ENCODE results near the gene SRC. TPM values are rescaled to one million over a fixed set of nuclear protein-coding genes. Genes with fewer than 3 reads are reported as not detected.

The SRC gene
- polyA plus RNA-seq, 1 experiment, result 13.9 TPM

- DNase-seq (ENCODE audit: low read depth, low spot score), result no peak
- no peaks in the 10 kb centered on the region for H3K9me3 ChIP-seq (ENCODE audit: control insufficient read depth, insufficient read depth, low read length)
- no peak for TF ChIP-seq CTCF (IDR thresholded peaks at IDR 0.05; ENCODE audit: low read depth, low read length)
- ChIA-PET CTCF (interaction anchor here (0.5 to 1.0 kb wide), 3 partner anchors 15 to 131 kb away, joined by 3 to 5 read pairs (median 4); no protein-coding TSS in a partner anchor), POLR2A (interaction anchor here (0.9 to 1.3 kb wide), 2 partner anchors 11 to 12 kb away, joined by 3 to 6 read pairs; partner anchors contain the start of gene MANBAL)
- no peak overlapping the region for H3K4me3 ChIP-seq (ENCODE audit: low read depth, low read length)
- H3K27me3 ChIP-seq (ENCODE audit: control insufficient read depth, insufficient read depth, low read length), result no peaks in the 10 kb centered on the region
- no peak overlapping the region for H3K27ac ChIP-seq (ENCODE audit: low read depth, low read length)
These were observed 46.0 kb upstream of the SRC start for GRCh38 chr20:37299718-37300528.

- CTCF ChIA-PET, result no interaction called here
These were observed 44.8 kb upstream of the SRC start for GRCh38 chr20:37301120-37301519.

GRCh38 chr20:37301558-37301957 lies 44.4 kb upstream of the SRC start:
- POLR2A ChIA-PET, result no interaction called here
- no peak for DNase-seq (ENCODE audit: low read depth, low spot score)
- Histone ChIP-seq H3K27ac (ENCODE audit: low read depth, low read length) (no peak overlapping the region), H3K27me3 (ENCODE audit: control insufficient read depth, insufficient read depth, low read length) (no peaks in the 10 kb centered on the region), H3K4me3 (ENCODE audit: low read depth, low read length) (no peak overlapping the region), H3K9me3 (ENCODE audit: control insufficient read depth, insufficient read depth, low read length) (no peaks in the 10 kb centered on the region)
- CTCF ChIA-PET, result no interaction called here
- TF ChIP-seq CTCF (IDR thresholded peaks at IDR 0.05; ENCODE audit: low read depth, low read length), result no peak

More at GRCh38 chr20:37301120-37301519, 44.8 kb upstream of the SRC start:
- no peak for DNase-seq (ENCODE audit: low read depth, low spot score)
- Histone ChIP-seq H3K9me3 (ENCODE audit: control insufficient read depth, insufficient read depth, low read length) (no peaks in the 10 kb centered on the region), H3K27ac (ENCODE audit: low read depth, low read length) (no peak overlapping the region), H3K27me3 (ENCODE audit: control insufficient read depth, insufficient read depth, low read length) (no peaks in the 10 kb centered on the region), H3K4me3 (ENCODE audit: low read depth, low read length) (no peak overlapping the region)
- POLR2A ChIA-PET, result interaction anchor here (0.5 kb wide), 1 partner anchor 27 kb away, joined by 4 read pairs; no protein-coding TSS in a partner anchor
- TF ChIP-seq CTCF (IDR thresholded peaks at IDR 0.05; ENCODE audit: low read depth, low read length), result no peak

GRCh38 chr20:37302981-37303380 lies 43.0 kb upstream of the SRC start:
- H3K4me3 ChIP-seq (ENCODE audit: low read depth, low read length), result no peak overlapping the region
- CTCF ChIA-PET, result interaction anchor here (0.5 to 0.8 kb wide), 2 partner anchors 18 to 26 kb away, joined by 3 read pairs; no protein-coding TSS in a partner anchor

More at GRCh38 chr20:37302981-37303380, 43.0 kb upstream of the SRC start:
- Histone ChIP-seq H3K27me3 (ENCODE audit: control insufficient read depth, insufficient read depth, low read length) (no peaks in the 10 kb centered on the region), H3K9me3 (ENCODE audit: control insufficient read depth, insufficient read depth, low read length) (no peaks in the 10 kb centered on the region), H3K27ac (ENCODE audit: low read depth, low read length) (no peak overlapping the region)
- DNase-seq (ENCODE audit: low read depth, low spot score), result no peak
- POLR2A ChIA-PET, result no interaction called here
- TF ChIP-seq CTCF (IDR thresholded peaks at IDR 0.05; ENCODE audit: low read depth, low read length), result no peak

Data from AG04450 (cell line).